ENCODE measurements around the gene NFKBIE. TPM values are rescaled to one million over a fixed set of nuclear protein-coding genes. Genes with fewer than 3 reads are reported as not detected.

NFKBIE gene
- total RNA-seq, 1 experiment from 2014 or later = 32.7 TPM

- H3K27me3 Mint-ChIP-seq (ENCODE audit: unreplicated experiment) = peaks cover 85% of the 10 kb centered on the region
- no peak for TF ChIP-seq CTCF (IDR thresholded peaks at IDR 0.05; ENCODE audit: unreplicated experiment)
- H3K9me3 Mint-ChIP-seq (ENCODE audit: low read depth, unreplicated experiment) = no peaks in the 10 kb centered on the region
- BruUV-seq (replicated peaks) = no TSS peak
- peaks cover 9% of the 10 kb centered on the region for H3K4me1 Mint-ChIP-seq (ENCODE audit: low read depth, unreplicated experiment)
- no peak overlapping the region for H3K4me3 Mint-ChIP-seq (ENCODE audit: low read depth, unreplicated experiment)
- H3K36me3 Mint-ChIP-seq (ENCODE audit: insufficient read depth, unreplicated experiment) = no peaks in the 10 kb centered on the region
- no peak overlapping the region for H3K27ac Mint-ChIP-seq (ENCODE audit: unreplicated experiment)
- DNase-seq = no peak
- intact Hi-C loops (cut with micrococcal nuclease; ENCODE audit: unreplicated experiment) = no loop called here
- CTCF ChIA-PET = interaction anchor here (1.2 kb wide), 1 partner anchor 14 kb away, joined by 3 read pairs; no protein-coding TSS in a partner anchor
Measured at GRCh38 chr6:44278315-44278714, 13.0 kb upstream of the NFKBIE start.

- Mint-ChIP-seq H3K36me3 (ENCODE audit: insufficient read depth, unreplicated experiment) (no peaks in the 10 kb centered on the region), H3K4me1 (ENCODE audit: low read depth, unreplicated experiment) (peaks cover 9% of the 10 kb centered on the region), H3K27ac (ENCODE audit: unreplicated experiment) (no peak overlapping the region), H3K27me3 (ENCODE audit: unreplicated experiment) (peaks cover 85% of the 10 kb centered on the region), H3K9me3 (ENCODE audit: low read depth, unreplicated experiment) (no peaks in the 10 kb centered on the region), H3K4me3 (ENCODE audit: low read depth, unreplicated experiment) (no peak overlapping the region)
- no peak for TF ChIP-seq CTCF (IDR thresholded peaks at IDR 0.05; ENCODE audit: unreplicated experiment)
- intact Hi-C loops (cut with micrococcal nuclease; ENCODE audit: unreplicated experiment) = no loop called here
- DNase-seq = no peak
- CTCF ChIA-PET = interaction anchor here (0.8 to 1.2 kb wide), 2 partner anchors 13 to 15 kb away, joined by 3 read pairs; no protein-coding TSS in a partner anchor
- BruUV-seq (replicated peaks) = no TSS peak
Measured at GRCh38 chr6:44277763-44278162, 12.4 kb upstream of the NFKBIE start.

GRCh38 chr6:44276667-44277640 is 11.6 kb upstream of the NFKBIE start:
- Mint-ChIP-seq H3K4me1 (ENCODE audit: low read depth, unreplicated experiment) (peaks cover 9% of the 10 kb centered on the region), H3K27me3 (ENCODE audit: unreplicated experiment) (peaks cover 85% of the 10 kb centered on the region), H3K4me3 (ENCODE audit: low read depth, unreplicated experiment) (no peak overlapping the region), H3K9me3 (ENCODE audit: low read depth, unreplicated experiment) (no peaks in the 10 kb centered on the region), H3K27ac (ENCODE audit: unreplicated experiment) (no peak overlapping the region), H3K36me3 (ENCODE audit: insufficient read depth, unreplicated experiment) (no peaks in the 10 kb centered on the region)
- intact Hi-C loops (cut with micrococcal nuclease; ENCODE audit: unreplicated experiment) = no loop called here
- TF ChIP-seq CTCF (IDR thresholded peaks at IDR 0.05; ENCODE audit: unreplicated experiment) = no peak
- CTCF ChIA-PET = interaction anchor here (0.8 to 1.2 kb wide), 2 partner anchors 13 to 15 kb away, joined by 3 read pairs; no protein-coding TSS in a partner anchor
- BruUV-seq (replicated peaks) = no TSS peak
- DNase-seq = no peak

GRCh38 chr6:44275749-44276648 is 10.6 kb upstream of the NFKBIE start:
- no peaks in the 10 kb centered on the region for H3K36me3 Mint-ChIP-seq (ENCODE audit: insufficient read depth, unreplicated experiment)
- DNase-seq = no peak
- CTCF ChIA-PET = interaction anchor here (0.7 to 0.8 kb wide), 2 partner anchors 9 to 29 kb away, joined by 3 read pairs; no protein-coding TSS in a partner anchor
- no peaks in the 10 kb centered on the region for H3K9me3 Mint-ChIP-seq (ENCODE audit: low read depth, unreplicated experiment)
- H3K4me3 Mint-ChIP-seq (ENCODE audit: low read depth, unreplicated experiment) = no peak overlapping the region
- no TSS peak for BruUV-seq (replicated peaks)
- no peak overlapping the region for H3K27ac Mint-ChIP-seq (ENCODE audit: unreplicated experiment)
- peaks cover 9% of the 10 kb centered on the region for H3K4me1 Mint-ChIP-seq (ENCODE audit: low read depth, unreplicated experiment)
- H3K27me3 Mint-ChIP-seq (ENCODE audit: unreplicated experiment) = peaks cover 88% of the 10 kb centered on the region
- intact Hi-C loops (cut with micrococcal nuclease; ENCODE audit: unreplicated experiment) = no loop called here
- TF ChIP-seq CTCF (IDR thresholded peaks at IDR 0.05; ENCODE audit: unreplicated experiment) = no peak
